RKO (cell line): Measurements from ENCODE around the gene TMEM98.
"Not testable (repeated sequence)": the region's sequence is repeated elsewhere in the genome, so short reads cannot be mapped to it uniquely, and the experiment has no call there.

Experiments used
- DNase-seq: peaks from one replicate; pipeline ENCODE4 v3.0.0-alpha.2; 2016; ENCODE audit warnings: low spot score

The TMEM98 gene

GRCh38 chr17:32927724-32928585 lies at the start of gene TMEM98:
TMEM98 (plus strand) TSS chr17:32928153; CDS start chr17:32931529, 3,376 bp downstream.
- peak; percentile 39 for DNase-seq

GRCh38 chr17:32878211-32878610 lies 49.7 kb upstream of the TMEM98 start:
- no peak for DNase-seq

- DNase-seq: no peak
Observed at GRCh38 chr17:32879134-32879533, 48.8 kb upstream of the TMEM98 start.

- DNase-seq: no peak
Observed at GRCh38 chr17:32880671-32881453, 47.1 kb upstream of the TMEM98 start.

GRCh38 chr17:32882029-32882428 lies 45.9 kb upstream of the TMEM98 start:
- no peak for DNase-seq

GRCh38 chr17:32882734-32883133 lies 45.2 kb upstream of the TMEM98 start:
- DNase-seq: no peak

GRCh38 chr17:32886951-32887350 lies 41.0 kb upstream of the TMEM98 start:
- not testable (repeated sequence) for DNase-seq

- not testable (repeated sequence) for DNase-seq
Observed at GRCh38 chr17:32887410-32887809, 40.5 kb upstream of the TMEM98 start.

- DNase-seq: peak; percentile 27
Observed at GRCh38 chr17:32894245-32894644, 33.7 kb upstream of the TMEM98 start.

GRCh38 chr17:32896647-32897258 lies 31.2 kb upstream of the TMEM98 start:
- no peak for DNase-seq

GRCh38 chr17:32899236-32900013 lies 28.5 kb upstream of the TMEM98 start:
- DNase-seq: no peak

GRCh38 chr17:32901743-32902142 lies 26.2 kb upstream of the TMEM98 start:
- DNase-seq: no peak

GRCh38 chr17:32903774-32904673 lies 23.9 kb upstream of the TMEM98 start:
- DNase-seq: no peak

GRCh38 chr17:32904891-32905290 lies 23.1 kb upstream of the TMEM98 start:
- no peak for DNase-seq

- DNase-seq: no peak
Observed at GRCh38 chr17:32907583-32907982, 20.4 kb upstream of the TMEM98 start.

- peak; percentile 80 for DNase-seq
Observed at GRCh38 chr17:32909787-32910369, 18.1 kb upstream of the TMEM98 start.

GRCh38 chr17:32910769-32911168 lies 17.2 kb upstream of the TMEM98 start:
- no peak for DNase-seq

GRCh38 chr17:32912218-32912897 lies 15.6 kb upstream of the TMEM98 start:
- DNase-seq: no peak

- DNase-seq: no peak
Observed at GRCh38 chr17:32913593-32913992, 14.4 kb upstream of the TMEM98 start.

- no peak for DNase-seq
Observed at GRCh38 chr17:32914181-32914580, 13.8 kb upstream of the TMEM98 start.
